Esophagus mucosa (tissue), 1 donor: ENCODE results near the gene TBC1D16. TPM values are rescaled to one million over a fixed set of nuclear protein-coding genes. Genes with fewer than 3 reads are reported as not detected.

Experiments used
- ATAC-seq: fragments of 200-7000 bp; cut with Tn5 transposase; one replicate; pipeline ENCODE4 v1.9.1; 2020
- total RNA-seq: library from RNA; stranded (reverse); gene quantifications from one replicate; pipeline ENCODE4 v1.2.4, GENCODE V29; 2023
- donor health status: DM: yes; HTN: yes; CAD: no.

The TBC1D16 gene
- total RNA-seq, 1 donor from 2014 or later: 8.9 TPM

GRCh38 chr17:79987187-79987934 lies 48.3 kb downstream of the TBC1D16 start:
- ATAC-seq: no peak

- no peak for ATAC-seq
Observed at GRCh38 chr17:79986411-79987186, 49.1 kb downstream of the TBC1D16 start.

GRCh38 chr17:79985943-79986391 lies 49.7 kb downstream of the TBC1D16 start:
- no peak for ATAC-seq

- no peak for ATAC-seq
Observed at GRCh38 chr17:79985361-79985942, 50.2 kb downstream of the TBC1D16 start.

- ATAC-seq: no peak
Observed at GRCh38 chr17:79984877-79985276, 50.8 kb downstream of the TBC1D16 start.

GRCh38 chr17:79984045-79984840 lies 51.4 kb downstream of the TBC1D16 start:
- ATAC-seq: no peak

- ATAC-seq: no peak
Observed at GRCh38 chr17:79983456-79983855, 52.2 kb downstream of the TBC1D16 start.

- ATAC-seq: no peak
Observed at GRCh38 chr17:79982986-79983385, 52.7 kb downstream of the TBC1D16 start.

- no peak for ATAC-seq
Observed at GRCh38 chr17:79981661-79982101, 54.0 kb downstream of the TBC1D16 start.

- no peak for ATAC-seq
Observed at GRCh38 chr17:79981090-79981489, 54.6 kb downstream of the TBC1D16 start.

- no peak for ATAC-seq
Observed at GRCh38 chr17:79980246-79981043, 55.2 kb downstream of the TBC1D16 start.

- ATAC-seq: no peak
Observed at GRCh38 chr17:79979816-79980215, 55.9 kb downstream of the TBC1D16 start.

GRCh38 chr17:79979221-79979741 lies 56.4 kb downstream of the TBC1D16 start:
- no peak for ATAC-seq

- ATAC-seq: no peak
Observed at GRCh38 chr17:79978548-79978855, 57.2 kb downstream of the TBC1D16 start.

GRCh38 chr17:79977708-79978547 lies 57.7 kb downstream of the TBC1D16 start:
- no peak for ATAC-seq

GRCh38 chr17:79977161-79977631 lies 58.5 kb downstream of the TBC1D16 start:
- ATAC-seq: no peak

- ATAC-seq: no peak
Observed at GRCh38 chr17:79976451-79976850, 59.2 kb downstream of the TBC1D16 start.

- ATAC-seq: no peak
Observed at GRCh38 chr17:79975498-79976134, 60.1 kb downstream of the TBC1D16 start.

GRCh38 chr17:79974566-79975497 lies 60.8 kb downstream of the TBC1D16 start:
- ATAC-seq: no peak
